Measurements from ENCODE around the gene BEND7.

The BEND7 gene

DNA sequence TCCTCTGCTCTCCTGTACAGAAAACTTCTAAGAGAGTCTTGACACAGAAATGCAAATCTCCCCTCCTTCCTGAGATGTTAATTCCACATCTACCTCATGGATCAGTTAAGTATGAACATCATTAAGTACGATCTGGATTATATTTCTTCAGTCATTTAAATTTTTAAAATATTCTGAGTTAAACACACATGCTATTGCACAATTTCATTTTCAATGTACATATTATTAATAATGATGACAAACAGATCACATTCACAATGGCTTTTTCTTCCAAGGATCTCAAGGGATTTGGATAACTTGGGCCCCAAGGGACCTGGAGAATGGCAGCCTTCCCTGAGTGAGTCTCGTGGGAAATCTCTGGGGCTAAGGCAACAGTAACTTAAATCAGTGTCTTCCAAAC, 16.2 kb downstream of the BEND7 start:
- no peak for DNase-seq (ENCODE audit: low read depth)
- TF ChIP-seq POLR2A (IDR thresholded peaks at IDR 0.05; ENCODE audit: extremely low read depth, insufficient read length) = no peak
- TF ChIP-seq, protein P1, sequence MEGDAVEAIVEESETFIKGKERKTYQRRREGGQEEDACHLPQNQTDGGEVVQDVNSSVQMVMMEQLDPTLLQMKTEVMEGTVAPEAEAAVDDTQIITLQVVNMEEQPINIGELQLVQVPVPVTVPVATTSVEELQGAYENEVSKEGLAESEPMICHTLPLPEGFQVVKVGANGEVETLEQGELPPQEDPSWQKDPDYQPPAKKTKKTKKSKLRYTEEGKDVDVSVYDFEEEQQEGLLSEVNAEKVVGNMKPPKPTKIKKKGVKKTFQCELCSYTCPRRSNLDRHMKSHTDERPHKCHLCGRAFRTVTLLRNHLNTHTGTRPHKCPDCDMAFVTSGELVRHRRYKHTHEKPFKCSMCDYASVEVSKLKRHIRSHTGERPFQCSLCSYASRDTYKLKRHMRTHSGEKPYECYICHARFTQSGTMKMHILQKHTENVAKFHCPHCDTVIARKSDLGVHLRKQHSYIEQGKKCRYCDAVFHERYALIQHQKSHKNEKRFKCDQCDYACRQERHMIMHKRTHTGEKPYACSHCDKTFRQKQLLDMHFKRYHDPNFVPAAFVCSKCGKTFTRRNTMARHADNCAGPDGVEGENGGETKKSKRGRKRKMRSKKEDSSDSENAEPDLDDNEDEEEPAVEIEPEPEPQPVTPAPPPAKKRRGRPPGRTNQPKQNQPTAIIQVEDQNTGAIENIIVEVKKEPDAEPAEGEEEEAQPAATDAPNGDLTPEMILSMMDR (IDR thresholded peaks at IDR 0.05; ENCODE audit: low read depth, low read length) = no peak
- no peak for TF ChIP-seq MYC (IDR thresholded peaks at IDR 0.05; ENCODE audit: low read depth, low read length)
- TF ChIP-seq, protein P2, sequence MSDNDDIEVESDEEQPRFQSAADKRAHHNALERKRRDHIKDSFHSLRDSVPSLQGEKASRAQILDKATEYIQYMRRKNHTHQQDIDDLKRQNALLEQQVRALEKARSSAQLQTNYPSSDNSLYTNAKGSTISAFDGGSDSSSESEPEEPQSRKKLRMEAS (IDR thresholded peaks at IDR 0.05; ENCODE audit: low read depth, low read length) = no peak
- H3K4me3 ChIP-seq (ENCODE audit: low read depth, low read length) = no peak overlapping the region

DNA sequence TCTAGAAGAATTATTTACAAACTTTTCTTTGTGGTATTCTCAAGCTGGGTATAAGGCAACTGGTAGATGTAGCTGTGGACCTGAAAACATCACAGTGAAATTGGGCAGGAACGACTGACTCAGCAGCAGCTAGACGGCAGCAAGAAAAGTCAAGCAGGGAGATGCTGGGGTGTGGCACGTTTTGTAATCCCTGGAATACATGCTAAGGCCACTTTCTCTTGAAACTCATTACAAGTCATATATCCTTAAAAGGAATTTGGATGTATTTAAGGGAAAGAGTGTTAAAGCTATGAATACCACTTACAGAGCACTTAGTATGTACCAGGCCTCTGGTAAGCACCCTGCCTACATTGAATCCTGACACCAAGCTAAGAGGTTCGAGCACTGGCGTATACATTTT, 17.4 kb downstream of the BEND7 start:
- DNase-seq (ENCODE audit: low read depth) = no peak
- H3K4me3 ChIP-seq (ENCODE audit: low read depth, low read length) = no peak overlapping the region
- TF ChIP-seq MYC (IDR thresholded peaks at IDR 0.05; ENCODE audit: low read depth, low read length) = no peak
- TF ChIP-seq, protein P2 (IDR thresholded peaks at IDR 0.05; ENCODE audit: low read depth, low read length) = no peak
- TF ChIP-seq, protein P1 (IDR thresholded peaks at IDR 0.05; ENCODE audit: low read depth, low read length) = no peak
- TF ChIP-seq POLR2A (IDR thresholded peaks at IDR 0.05; ENCODE audit: extremely low read depth, insufficient read length) = no peak

DNA sequence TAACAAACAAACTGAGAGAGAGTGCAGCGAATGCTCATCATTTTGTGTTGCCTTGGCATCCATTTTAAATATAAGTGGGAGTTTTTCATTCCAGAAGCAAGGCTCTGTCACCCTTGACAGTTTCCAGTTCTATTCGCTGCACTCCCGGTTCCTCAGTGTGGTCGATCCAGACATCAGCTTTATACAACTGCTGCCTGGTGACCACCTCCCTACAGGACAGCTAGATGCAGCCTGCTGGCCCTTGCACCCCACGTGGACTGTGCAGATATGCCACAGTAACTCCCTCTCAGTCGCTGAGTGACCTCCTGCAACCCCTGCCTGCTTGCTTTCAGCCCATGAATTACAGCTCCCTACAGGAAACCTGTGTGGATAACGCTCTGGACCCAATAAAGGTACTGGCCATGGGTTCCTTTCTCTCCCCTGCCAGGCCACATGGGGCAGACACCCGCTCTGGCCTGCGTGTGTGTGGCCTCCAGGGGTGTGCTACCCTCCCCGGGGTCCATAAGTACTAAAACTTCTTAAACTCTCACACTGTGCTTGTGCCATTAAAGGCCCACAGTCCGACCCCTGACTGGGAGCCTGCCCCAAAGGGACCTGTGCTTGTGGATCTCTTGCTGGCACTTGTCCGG, 23.6 kb downstream of the BEND7 start:
- no peak for DNase-seq (ENCODE audit: low read depth)
- H3K4me3 ChIP-seq (ENCODE audit: low read depth, low read length) = no peak overlapping the region
- TF ChIP-seq, protein P1 (IDR thresholded peaks at IDR 0.05; ENCODE audit: low read depth, low read length) = no peak
- TF ChIP-seq, protein P2 (IDR thresholded peaks at IDR 0.05; ENCODE audit: low read depth, low read length) = no peak
- TF ChIP-seq POLR2A (IDR thresholded peaks at IDR 0.05; ENCODE audit: extremely low read depth, insufficient read length) = no peak
- no peak for TF ChIP-seq MYC (IDR thresholded peaks at IDR 0.05; ENCODE audit: low read depth, low read length)

DNA sequence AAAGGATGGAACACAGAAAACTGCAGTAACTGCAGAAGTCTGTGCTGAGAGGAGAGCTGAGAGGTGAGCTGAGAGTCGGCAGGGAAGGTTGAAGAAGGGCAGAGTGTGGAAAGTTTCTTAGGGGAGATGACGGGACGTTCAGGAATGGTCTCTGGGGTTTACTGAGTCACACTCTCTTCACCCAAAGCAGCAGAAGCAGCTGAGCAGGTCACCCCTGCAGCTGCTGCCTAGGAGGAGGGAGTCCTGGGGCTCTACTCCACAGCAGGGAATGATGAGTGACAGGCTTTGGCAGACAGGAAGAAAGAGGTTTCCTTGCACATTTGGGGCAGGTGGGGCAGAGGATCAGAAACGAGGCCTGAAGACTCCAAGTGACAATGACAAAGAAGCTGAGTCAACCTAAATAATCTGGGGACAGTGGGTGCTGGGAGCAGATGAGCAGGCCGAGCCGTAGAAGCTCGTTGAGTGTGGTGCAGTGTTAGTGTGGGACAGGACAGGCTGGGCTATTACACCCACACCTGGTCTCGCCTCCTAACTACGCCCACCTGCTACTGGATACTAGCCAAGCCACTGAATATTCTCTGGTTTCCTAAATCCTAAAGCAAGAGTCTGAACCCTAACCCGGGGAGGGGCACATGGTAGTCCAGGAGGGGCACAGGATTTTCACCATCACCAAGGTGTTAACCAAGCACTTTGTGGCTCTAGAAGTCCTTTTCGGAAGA, 24.9 kb downstream of the BEND7 start:
- no peak for TF ChIP-seq POLR2A (IDR thresholded peaks at IDR 0.05; ENCODE audit: extremely low read depth, insufficient read length)
- TF ChIP-seq MYC (IDR thresholded peaks at IDR 0.05; ENCODE audit: low read depth, low read length) = no peak
- TF ChIP-seq, protein P1 (IDR thresholded peaks at IDR 0.05; ENCODE audit: low read depth, low read length) = no peak
- TF ChIP-seq, protein P2 (IDR thresholded peaks at IDR 0.05; ENCODE audit: low read depth, low read length) = no peak
- DNase-seq (ENCODE audit: low read depth) = no peak
- H3K4me3 ChIP-seq (ENCODE audit: low read depth, low read length) = no peak overlapping the region

DNA sequence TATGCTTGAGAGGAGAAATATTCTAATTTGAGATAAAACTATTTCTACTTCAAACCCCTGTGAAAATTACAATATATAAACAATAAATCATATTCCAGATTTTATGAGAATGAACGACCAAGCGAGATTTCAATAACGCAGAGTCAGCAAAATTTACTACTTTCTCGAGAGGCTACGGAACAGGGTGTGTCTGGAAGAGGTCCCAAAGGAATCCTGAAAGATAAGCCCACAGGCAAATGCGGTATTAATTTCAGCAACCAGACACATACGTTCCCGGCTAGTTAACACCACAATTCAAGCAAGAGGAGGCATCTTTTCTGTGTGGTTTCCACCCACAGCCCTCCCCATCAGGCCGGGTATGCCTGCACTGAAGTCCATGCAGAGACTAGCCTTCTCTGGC, 26.4 kb downstream of the BEND7 start:
- no peak overlapping the region for H3K4me3 ChIP-seq (ENCODE audit: low read depth, low read length)
- no peak for DNase-seq (ENCODE audit: low read depth)
- no peak for TF ChIP-seq POLR2A (IDR thresholded peaks at IDR 0.05; ENCODE audit: extremely low read depth, insufficient read length)
- TF ChIP-seq, protein P2 (IDR thresholded peaks at IDR 0.05; ENCODE audit: low read depth, low read length) = no peak
- TF ChIP-seq, protein P1 (IDR thresholded peaks at IDR 0.05; ENCODE audit: low read depth, low read length) = no peak
- TF ChIP-seq MYC (IDR thresholded peaks at IDR 0.05; ENCODE audit: low read depth, low read length) = no peak

All from NB4 (cell line).